ENCODE measurements around the gene KCNH4. TPM values are rescaled to one million over a fixed set of nuclear protein-coding genes. Genes with fewer than 3 reads are reported as not detected.

KCNH4 gene
- total RNA-seq, 1 donor from 2014 or later = 0.25 TPM

GRCh38 chr17:42179335-42179734 is 1.6 kb downstream of the KCNH4 start:
- Mint-ChIP-seq H3K4me3 (no peak overlapping the region), H3K27ac (no peak overlapping the region), H3K27me3 (ENCODE audit: low read depth) (peaks cover 76% of the 10 kb centered on the region), H3K36me3 (no peaks in the 10 kb centered on the region), H3K9me3 (no peaks in the 10 kb centered on the region), H3K4me1 (peaks cover 7% of the 10 kb centered on the region)
- DNase-seq (ENCODE audit: low spot score in 2 of 2, unreplicated experiment in 2 of 2) = no peak
- TF ChIP-seq, protein P1, sequence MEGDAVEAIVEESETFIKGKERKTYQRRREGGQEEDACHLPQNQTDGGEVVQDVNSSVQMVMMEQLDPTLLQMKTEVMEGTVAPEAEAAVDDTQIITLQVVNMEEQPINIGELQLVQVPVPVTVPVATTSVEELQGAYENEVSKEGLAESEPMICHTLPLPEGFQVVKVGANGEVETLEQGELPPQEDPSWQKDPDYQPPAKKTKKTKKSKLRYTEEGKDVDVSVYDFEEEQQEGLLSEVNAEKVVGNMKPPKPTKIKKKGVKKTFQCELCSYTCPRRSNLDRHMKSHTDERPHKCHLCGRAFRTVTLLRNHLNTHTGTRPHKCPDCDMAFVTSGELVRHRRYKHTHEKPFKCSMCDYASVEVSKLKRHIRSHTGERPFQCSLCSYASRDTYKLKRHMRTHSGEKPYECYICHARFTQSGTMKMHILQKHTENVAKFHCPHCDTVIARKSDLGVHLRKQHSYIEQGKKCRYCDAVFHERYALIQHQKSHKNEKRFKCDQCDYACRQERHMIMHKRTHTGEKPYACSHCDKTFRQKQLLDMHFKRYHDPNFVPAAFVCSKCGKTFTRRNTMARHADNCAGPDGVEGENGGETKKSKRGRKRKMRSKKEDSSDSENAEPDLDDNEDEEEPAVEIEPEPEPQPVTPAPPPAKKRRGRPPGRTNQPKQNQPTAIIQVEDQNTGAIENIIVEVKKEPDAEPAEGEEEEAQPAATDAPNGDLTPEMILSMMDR (IDR thresholded peaks at IDR 0.05; ENCODE audit: unreplicated experiment) = no peak

DNA sequence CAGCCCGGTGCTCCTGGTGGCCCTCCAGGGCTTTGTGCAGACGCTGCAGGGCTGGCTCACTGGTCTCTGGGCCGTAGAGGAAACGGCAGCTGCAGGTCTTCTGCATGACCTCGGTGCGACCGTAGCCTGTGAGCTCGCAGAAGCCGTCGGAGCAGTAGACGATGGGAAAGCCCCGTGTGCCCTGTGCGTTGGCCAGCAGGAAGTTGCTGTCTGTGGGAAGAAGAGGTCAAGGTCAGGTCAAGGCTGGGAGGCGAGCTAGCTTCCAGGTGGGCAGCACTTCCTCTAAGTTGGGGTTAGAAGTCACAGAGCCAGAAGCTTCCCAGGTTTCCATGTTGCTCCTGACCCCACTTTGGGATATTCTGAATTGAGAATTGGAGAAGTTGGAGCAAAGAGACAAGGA is 2.1 kb downstream of the KCNH4 start:
- TF ChIP-seq, protein P1 (IDR thresholded peaks at IDR 0.05; ENCODE audit: unreplicated experiment) = no peak
- Mint-ChIP-seq H3K27me3 (ENCODE audit: low read depth) (peaks cover 73% of the 10 kb centered on the region), H3K36me3 (no peaks in the 10 kb centered on the region), H3K27ac (no peak overlapping the region), H3K4me1 (peaks cover 7% of the 10 kb centered on the region), H3K4me3 (no peak overlapping the region), H3K9me3 (no peaks in the 10 kb centered on the region)
- DNase-seq (ENCODE audit: low spot score in 2 of 2, unreplicated experiment in 2 of 2) = no peak

DNA sequence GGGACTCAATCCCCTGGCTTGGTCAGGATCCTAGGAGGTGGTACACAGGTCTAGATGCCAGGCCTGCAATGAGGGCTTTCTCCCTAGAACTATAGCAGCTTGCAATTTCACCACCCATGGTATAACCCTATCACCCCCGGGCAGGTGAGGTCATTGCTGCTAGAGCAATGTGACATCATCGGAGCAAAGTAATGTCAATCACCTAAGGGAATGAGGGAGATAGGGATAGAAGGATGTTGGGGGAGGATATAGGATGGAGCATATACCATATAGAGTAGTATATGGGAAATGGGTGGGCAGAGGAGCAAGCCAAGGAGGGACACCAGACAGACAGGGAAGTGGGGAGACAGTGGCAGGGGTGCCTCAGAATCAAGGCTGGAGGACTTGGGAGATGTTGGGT is 3.3 kb downstream of the KCNH4 start:
- TF ChIP-seq, protein P1 (IDR thresholded peaks at IDR 0.05; ENCODE audit: unreplicated experiment) = no peak
- peaks cover 61% of the 10 kb centered on the region for H3K27me3 Mint-ChIP-seq (ENCODE audit: low read depth)
- no peak for DNase-seq (ENCODE audit: low spot score in 2 of 2, unreplicated experiment in 2 of 2)
- H3K4me3 Mint-ChIP-seq = no peak overlapping the region
- no peak overlapping the region for H3K27ac Mint-ChIP-seq
- no peaks in the 10 kb centered on the region for H3K36me3 Mint-ChIP-seq
- H3K4me1 Mint-ChIP-seq = peaks cover 10% of the 10 kb centered on the region
- no peaks in the 10 kb centered on the region for H3K9me3 Mint-ChIP-seq

DNA sequence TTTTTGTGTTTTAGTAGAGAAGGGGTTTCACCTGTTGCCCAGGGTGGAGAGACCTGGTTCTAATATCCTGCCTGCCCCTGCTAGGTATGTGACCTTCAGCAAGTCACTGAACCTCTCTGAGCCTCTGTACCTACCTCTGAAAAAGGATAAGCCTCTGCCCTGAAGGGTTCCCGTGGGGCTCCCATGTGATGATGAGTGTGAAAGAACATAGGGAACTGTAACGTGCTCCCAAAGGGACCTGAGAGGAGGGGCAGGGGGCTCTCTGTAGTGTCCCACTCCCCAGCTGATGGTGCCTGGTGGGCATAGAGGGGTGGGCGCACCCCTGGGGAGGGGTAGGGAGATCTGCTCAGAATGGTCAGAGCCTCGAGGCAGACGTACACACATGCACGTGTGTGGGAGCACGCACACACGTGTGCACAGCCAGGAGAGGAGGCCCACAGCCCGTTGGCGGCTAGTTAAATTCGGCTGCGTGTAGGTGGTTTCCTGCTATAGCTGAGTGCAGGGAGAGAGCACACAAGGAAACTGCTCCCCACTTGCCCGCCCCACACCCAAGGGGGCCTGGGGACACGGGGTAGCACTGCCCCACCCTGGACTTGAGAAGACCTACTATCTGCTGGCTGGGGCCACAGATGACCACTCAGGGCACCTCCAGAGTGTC is 6.7 kb downstream of the KCNH4 start:
- no peaks in the 10 kb centered on the region for H3K36me3 Mint-ChIP-seq
- DNase-seq (ENCODE audit: low spot score in 2 of 2, unreplicated experiment in 2 of 2) = no peak
- no peaks in the 10 kb centered on the region for H3K9me3 Mint-ChIP-seq
- no peak overlapping the region for H3K4me3 Mint-ChIP-seq
- H3K27me3 Mint-ChIP-seq (ENCODE audit: low read depth) = peaks cover 29% of the 10 kb centered on the region
- H3K4me1 Mint-ChIP-seq = peaks cover 25% of the 10 kb centered on the region
- TF ChIP-seq, protein P1 (IDR thresholded peaks at IDR 0.05; ENCODE audit: unreplicated experiment) = no peak
- no peak overlapping the region for H3K27ac Mint-ChIP-seq

GRCh38 chr17:42171831-42172230 is 9.1 kb downstream of the KCNH4 start:
- Mint-ChIP-seq H3K4me3 (no peak overlapping the region), H3K36me3 (no peaks in the 10 kb centered on the region), H3K4me1 (peaks cover 25% of the 10 kb centered on the region), H3K9me3 (no peaks in the 10 kb centered on the region), H3K27me3 (ENCODE audit: low read depth) (peaks cover 11% of the 10 kb centered on the region), H3K27ac (no peak overlapping the region)
- TF ChIP-seq, protein P1 (IDR thresholded peaks at IDR 0.05; ENCODE audit: unreplicated experiment) = no peak
- peak in 1 of 2 experiments; percentile 61 for DNase-seq (ENCODE audit: low spot score in 2 of 2, unreplicated experiment in 2 of 2)

Measured in mesothelial cell of epicardium (in vitro differentiated cells).